Cardiac fibroblast (primary cell): ENCODE measurements around the gene DYDC1.

Experiments used
- DNase-seq, 2 donors: peaks; one replicate each; pipeline versions ENCODE4 v3.0.0 to v3.0.0-alpha.2; 2010; ENCODE audit warnings: low read depth in 2 of 2
- H3K4me3 ChIP-seq, 2 donors: replicated peaks in 1 of 2; 1 replicate in 1 of 2; 2 replicates in 1 of 2; pipeline ENCODE4 v1.5.1; 2011; ENCODE audit warnings: low read depth in 2 of 2, low read length in 2 of 2, mild to moderate bottlenecking in 2 of 2, moderate library complexity in 1 of 2
- CTCF ChIP-seq: IDR thresholded peaks from one replicate; pipeline ENCODE4 v1.5.1; 2011; ENCODE audit warnings: low read depth, mild to moderate bottlenecking, low read length, inconsistent platforms

DYDC1 gene

DNA sequence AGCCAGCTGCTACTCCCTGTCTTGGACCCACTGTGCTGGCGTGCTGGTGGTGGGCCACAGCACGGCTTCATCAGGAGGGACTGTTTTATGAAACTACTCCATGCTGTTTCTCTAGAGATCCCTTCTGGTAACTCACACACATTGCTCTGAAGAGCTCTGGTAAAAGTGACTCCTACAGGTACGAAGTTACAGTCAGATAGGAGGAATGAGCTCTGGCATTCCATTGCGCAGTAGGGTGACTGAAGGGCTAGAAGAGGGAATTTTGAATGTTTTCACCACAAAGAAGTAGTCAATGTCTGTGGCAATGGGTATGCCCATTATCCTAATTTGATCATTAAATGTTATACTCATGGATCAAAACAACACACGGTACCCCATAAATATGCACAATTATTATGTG, 67.7 kb downstream of the DYDC1 start:
- no peak for TF ChIP-seq CTCF
- no peak for DNase-seq
- no peak overlapping the region for H3K4me3 ChIP-seq
